Sigmoid colon (tissue), 7 donors: Measurements from ENCODE around the gene OR11H6. TPM values are rescaled to one million over a fixed set of nuclear protein-coding genes. Genes with fewer than 3 reads are reported as not detected.
"Not testable (repeated sequence)": the region's sequence is repeated elsewhere in the genome, so short reads cannot be mapped to it uniquely, and the experiment has no call there.

Experiments used
- DNase-seq: peaks from one replicate; pipeline ENCODE4 v3.0.0-alpha.2; 2019
- H3K27ac ChIP-seq, 4 donors: fragments of 200-600 bp; sonication (generic); one replicate each; pipeline ENCODE4 v1.5.1; 2016 to 2019; ENCODE audit warnings: mild to moderate bottlenecking in 1 of 4
- H3K27me3 ChIP-seq, 3 donors: fragments of 200-600 bp; sonication (generic); one replicate each; pipeline ENCODE4 v1.5.1; 2019; ENCODE audit warnings: mild to moderate bottlenecking in 1 of 3
- H3K36me3 ChIP-seq, 4 donors: fragments of 200-600 bp; sonication (generic); one replicate each; pipeline ENCODE4 v1.5.1; 2016 to 2019
- H3K4me1 ChIP-seq, 4 donors: fragments of 200-600 bp; sonication (generic); one replicate each; pipeline ENCODE4 v1.5.1; 2017 to 2019
- H3K4me3 ChIP-seq, 4 donors: fragments of 200-600 bp; sonication (generic); one replicate each; pipeline ENCODE4 v1.5.1; 2017 to 2019; ENCODE audit warnings: mild to moderate bottlenecking in 2 of 4, moderate library complexity in 1 of 4
- H3K9me3 ChIP-seq, 4 donors: fragments of 200-600 bp in 3 of 4; sonication (generic) in 3 of 4; one replicate each; pipeline versions ENCODE4 v1.5.1 to v1.6.1; 2013 to 2019
- EP300 ChIP-seq, 4 donors: sonication (generic); formaldehyde crosslinking; IDR thresholded peaks; one replicate each; pipeline ENCODE4 v1.6.1; 2017; ENCODE audit warnings: antibody characterized with exemption in 4 of 4
- POLR2A ChIP-seq, 2 donors: fragments of 450-650 bp; IDR thresholded peaks; one replicate each; pipeline ENCODE4 v1.6.1; 2016; ENCODE audit warnings: antibody characterized with exemption in 2 of 2, mild to moderate bottlenecking in 2 of 2, moderate library complexity in 2 of 2
- POLR2AphosphoS5 ChIP-seq, 4 donors: sonication (generic); formaldehyde crosslinking; IDR thresholded peaks; one replicate each; pipeline ENCODE4 v1.6.1; 2017; ENCODE audit warnings: antibody characterized with exemption in 4 of 4
- WGBS, 2 donors: extraction: QIAGEN DNeasy Blood & Tissue Kit; methylation state at CpG; one replicate each; pipeline ENCODE4 v1.1.7; 2013; 5-methylcytosine and 5-hydroxymethylcytosine counted together
- intact Hi-C: fragments of 100-400 bp; cut with DNase I; formaldehyde crosslinking; loops from one replicate; pipeline ENCODE4 v1.15.1; 2023
- polyA plus RNA-seq, 3 donors: library from polyadenylated mRNA; stranded (reverse); fragments of 200-250 nt; gene quantifications; one replicate each; pipeline ENCODE4 v1.2.3, GENCODE V29; 2013
- total RNA-seq, 4 donors: library from RNA; depleted of rRNA; stranded (reverse); fragments of >200 nt; gene quantifications; one replicate each; pipeline ENCODE4 v1.1.0, GENCODE V29; 2016
- TF ChIP-seq, protein P1 (sequence below), 4 experiments: fragments of 450-650 bp in 3 of 4; fragments of 200-600 bp in 1 of 4; IDR thresholded peaks; one replicate each; pipeline ENCODE4 v1.5.1; 2016 to 2019; ENCODE audit warnings: antibody characterized with exemption in 4 of 4, mild to moderate bottlenecking in 3 of 4, moderate library complexity in 2 of 4
- donor health status: healthy with polysubstance abuse.
- donor health status: Bipolar disorder and iron deficiency.
- donor health status: healthy.

OR11H6 gene
- total and polyA plus RNA-seq, 7 donors: not detected

DNA sequence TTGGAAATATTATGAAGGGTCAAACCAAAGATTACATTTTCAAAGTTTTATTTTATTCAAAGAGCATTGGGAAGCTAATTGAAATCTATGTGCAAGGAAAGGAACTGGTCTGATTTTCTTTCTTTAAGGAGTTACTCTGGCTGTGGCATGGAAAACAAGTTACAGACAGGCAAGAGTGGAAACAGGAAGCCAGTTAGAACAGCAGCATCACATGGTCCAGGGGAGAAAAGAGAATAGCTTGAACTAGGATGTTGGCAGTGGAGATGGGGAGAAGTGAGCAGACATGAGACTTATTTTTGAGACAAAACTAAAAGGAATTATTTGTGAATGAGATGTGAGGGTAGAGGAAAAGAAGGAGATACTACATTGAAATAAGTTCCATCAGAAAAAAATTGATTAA lies 29.4 kb upstream of the OR11H6 start:
- no peak overlapping the region for H3K4me3 ChIP-seq
- DNase-seq: no peak
- no peaks in the 10 kb centered on the region for H3K4me1 ChIP-seq
- intact Hi-C loops: no loop called here
- H3K27me3 ChIP-seq: no peaks in the 10 kb centered on the region
- H3K9me3 ChIP-seq: no peaks in the 10 kb centered on the region
- H3K27ac ChIP-seq: no peak overlapping the region
- no peaks in the 10 kb centered on the region for H3K36me3 ChIP-seq
- TF ChIP-seq POLR2A (IDR thresholded peaks at IDR 0.05): no peak
- TF ChIP-seq EP300 (IDR thresholded peaks at IDR 0.05): no peak
- TF ChIP-seq, protein P1, sequence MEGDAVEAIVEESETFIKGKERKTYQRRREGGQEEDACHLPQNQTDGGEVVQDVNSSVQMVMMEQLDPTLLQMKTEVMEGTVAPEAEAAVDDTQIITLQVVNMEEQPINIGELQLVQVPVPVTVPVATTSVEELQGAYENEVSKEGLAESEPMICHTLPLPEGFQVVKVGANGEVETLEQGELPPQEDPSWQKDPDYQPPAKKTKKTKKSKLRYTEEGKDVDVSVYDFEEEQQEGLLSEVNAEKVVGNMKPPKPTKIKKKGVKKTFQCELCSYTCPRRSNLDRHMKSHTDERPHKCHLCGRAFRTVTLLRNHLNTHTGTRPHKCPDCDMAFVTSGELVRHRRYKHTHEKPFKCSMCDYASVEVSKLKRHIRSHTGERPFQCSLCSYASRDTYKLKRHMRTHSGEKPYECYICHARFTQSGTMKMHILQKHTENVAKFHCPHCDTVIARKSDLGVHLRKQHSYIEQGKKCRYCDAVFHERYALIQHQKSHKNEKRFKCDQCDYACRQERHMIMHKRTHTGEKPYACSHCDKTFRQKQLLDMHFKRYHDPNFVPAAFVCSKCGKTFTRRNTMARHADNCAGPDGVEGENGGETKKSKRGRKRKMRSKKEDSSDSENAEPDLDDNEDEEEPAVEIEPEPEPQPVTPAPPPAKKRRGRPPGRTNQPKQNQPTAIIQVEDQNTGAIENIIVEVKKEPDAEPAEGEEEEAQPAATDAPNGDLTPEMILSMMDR (IDR thresholded peaks at IDR 0.05): no peak
- TF ChIP-seq POLR2AphosphoS5 (IDR thresholded peaks at IDR 0.05): no peak

- H3K4me1 ChIP-seq, H3K27ac ChIP-seq, H3K36me3 ChIP-seq, H3K9me3 ChIP-seq, H3K27me3 ChIP-seq, intact Hi-C loops, H3K4me3 ChIP-seq, DNase-seq: not testable (repeated sequence)
- WGBS, 2 donors: 65 to 74% methylated on average over 6 of the region's 6 CpGs
These were observed 28.3 kb upstream of the OR11H6 start for GRCh38 chr14:20195170-20195569.

GRCh38 chr14:20195911-20196310 lies 27.6 kb upstream of the OR11H6 start:
- Histone ChIP-seq H3K27ac (no peak overlapping the region), H3K4me3 (no peak overlapping the region), H3K27me3 (no peaks in the 10 kb centered on the region), H3K36me3 (no peaks in the 10 kb centered on the region), H3K4me1 (no peaks in the 10 kb centered on the region), H3K9me3 (no peaks in the 10 kb centered on the region)
- intact Hi-C loops: no loop called here
- 23 to 28% methylated on average over 2 of the region's 2 CpGs for WGBS, 2 donors
- TF ChIP-seq POLR2A (IDR thresholded peaks at IDR 0.05): no peak
- DNase-seq: no peak

- no peaks in the 10 kb centered on the region for H3K4me1 ChIP-seq
- TF ChIP-seq EP300 (IDR thresholded peaks at IDR 0.05): no peak
- TF ChIP-seq POLR2AphosphoS5 (IDR thresholded peaks at IDR 0.05): no peak
- no peak for TF ChIP-seq POLR2A (IDR thresholded peaks at IDR 0.05)
- TF ChIP-seq, protein P1 (IDR thresholded peaks at IDR 0.05): no peak
- no peaks in the 10 kb centered on the region for H3K36me3 ChIP-seq
- no peak overlapping the region for H3K4me3 ChIP-seq
- no peak for DNase-seq
- H3K27me3 ChIP-seq: no peaks in the 10 kb centered on the region
- H3K9me3 ChIP-seq: no peaks in the 10 kb centered on the region
- 69 to 73% methylated on average over 6 of the region's 6 CpGs for WGBS, 2 donors
- H3K27ac ChIP-seq: no peak overlapping the region
- intact Hi-C loops: no loop called here
These were observed 26.1 kb upstream of the OR11H6 start for GRCh38 chr14:20197459-20197858.

DNA sequence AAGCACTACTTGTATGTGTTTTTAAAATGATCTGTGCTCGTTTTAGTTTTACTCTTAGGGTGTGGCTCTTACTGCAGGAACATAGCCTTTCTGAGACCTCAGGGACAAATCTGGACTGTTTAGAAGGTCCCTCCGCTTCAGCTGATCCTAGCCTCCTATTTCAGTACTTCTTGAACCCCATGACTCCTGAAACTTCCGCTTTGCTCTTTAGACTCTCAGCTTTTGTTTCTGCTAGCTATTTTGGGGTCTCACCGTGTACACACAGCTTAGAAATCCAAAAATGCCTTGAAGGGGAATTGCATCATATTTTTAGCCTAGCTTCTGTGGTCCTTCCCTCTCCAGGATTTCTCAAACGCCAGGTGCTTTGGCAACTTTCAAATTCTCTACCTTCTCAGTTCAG lies 24.5 kb upstream of the OR11H6 start:
- Histone ChIP-seq H3K27me3 (no peaks in the 10 kb centered on the region), H3K4me1 (no peaks in the 10 kb centered on the region), H3K27ac (no peak overlapping the region), H3K4me3 (no peak overlapping the region), H3K9me3 (no peaks in the 10 kb centered on the region), H3K36me3 (no peaks in the 10 kb centered on the region)
- intact Hi-C loops: no loop called here
- TF ChIP-seq, protein P1 (IDR thresholded peaks at IDR 0.05): no peak
- TF ChIP-seq POLR2A (IDR thresholded peaks at IDR 0.05) (no peak), POLR2AphosphoS5 (IDR thresholded peaks at IDR 0.05) (no peak), EP300 (IDR thresholded peaks at IDR 0.05) (no peak)
- DNase-seq: no peak
- WGBS, 2 donors: 58 to 69% methylated on average over 5 of the region's 5 CpGs

DNA sequence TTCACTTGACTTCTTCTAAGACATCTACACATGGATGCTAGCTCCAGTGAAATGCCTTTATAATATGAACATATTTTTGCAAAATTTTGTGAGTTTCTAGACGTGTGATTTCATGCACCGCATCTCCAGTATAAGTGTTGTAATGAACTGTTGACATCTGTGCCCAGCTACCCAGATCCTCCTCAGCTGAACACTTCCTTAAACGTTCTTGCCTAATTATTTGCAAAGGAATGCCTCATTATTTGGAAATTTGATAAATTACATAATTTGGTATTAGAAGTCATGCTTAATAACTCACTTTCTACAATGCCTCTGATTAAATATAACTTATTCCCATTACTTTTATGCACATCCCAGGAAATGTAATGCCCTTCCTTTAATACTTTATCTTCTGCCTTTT lies 18.8 kb upstream of the OR11H6 start:
- Histone ChIP-seq H3K4me1 (no peaks in the 10 kb centered on the region), H3K27ac (no peak overlapping the region), H3K27me3 (no peaks in the 10 kb centered on the region), H3K4me3 (no peak overlapping the region), H3K9me3 (no peaks in the 10 kb centered on the region), H3K36me3 (no peaks in the 10 kb centered on the region)
- TF ChIP-seq, protein P1 (IDR thresholded peaks at IDR 0.05): no peak
- TF ChIP-seq POLR2AphosphoS5 (IDR thresholded peaks at IDR 0.05) (no peak), POLR2A (IDR thresholded peaks at IDR 0.05) (no peak), EP300 (IDR thresholded peaks at IDR 0.05) (no peak)
- DNase-seq: no peak
- WGBS, 2 donors: 58 to 67% methylated on average over 3 of the region's 3 CpGs
- intact Hi-C loops: no loop called here
